Calu3 (cell line): ENCODE measurements around the gene HRG. TPM values are rescaled to one million over a fixed set of nuclear protein-coding genes. Genes with fewer than 3 reads are reported as not detected.
A peak's percentile ranks its signal among the peaks of the same experiment; 100 is the strongest.

Experiments used
- BruUV-seq: library from RNA; stranded (reverse); fragments of 400-500 nt; replicated peaks from 2 replicates; lab custom pipeline; 2021; lab: Mats Ljungman, UMichigan
- CTCF ChIA-PET: fragments of 300-600 bp; sonication (Branson Sonifier 250); formaldehyde crosslinking; loops from one replicate; lab custom pipeline; 2022; ENCODE audit warnings: antibody characterized with exemption; lab: Charles Lee
- DNase-seq: peaks from one replicate; pipeline ENCODE4 v3.0.0; 2022
- H3K27ac Mint-ChIP-seq: one replicate; pipeline ENCODE4 v1.8.0; 2022; ENCODE audit warnings: mixed read lengths; ENCODE audit not compliant: unreplicated experiment
- H3K27me3 Mint-ChIP-seq: one replicate; pipeline ENCODE4 v1.8.0; 2022; ENCODE audit warnings: mixed read lengths; ENCODE audit not compliant: unreplicated experiment
- H3K36me3 Mint-ChIP-seq: one replicate; pipeline ENCODE4 v1.8.0; 2022; ENCODE audit warnings: mild to moderate bottlenecking, moderate library complexity, mixed read lengths; ENCODE audit not compliant: insufficient read depth, unreplicated experiment
- H3K4me1 Mint-ChIP-seq: one replicate; pipeline ENCODE4 v1.8.0; 2022; ENCODE audit warnings: mild to moderate bottlenecking, low read depth, mixed read lengths; ENCODE audit not compliant: unreplicated experiment
- H3K4me3 Mint-ChIP-seq: one replicate; pipeline ENCODE4 v1.8.0; 2022; ENCODE audit warnings: mild to moderate bottlenecking, low read depth, moderate library complexity, mixed read lengths; ENCODE audit not compliant: unreplicated experiment
- H3K9me3 Mint-ChIP-seq: one replicate; pipeline ENCODE4 v1.8.0; 2022; ENCODE audit warnings: low read depth, mixed read lengths; ENCODE audit not compliant: unreplicated experiment
- intact Hi-C: fragments of 100-400 bp; cut with micrococcal nuclease; formaldehyde crosslinking; loops from one replicate; pipeline ENCODE4 v1.10.0; 2022; ENCODE audit not compliant: unreplicated experiment
- total RNA-seq: library from RNA; stranded (reverse); gene quantifications from 2 replicates; pipeline ENCODE4 v1.2.3, GENCODE V29; 2022
- TF ChIP-seq, protein P1 (sequence below): fragments of 200-600 bp; IDR thresholded peaks from one replicate; pipeline ENCODE4 v1.8.0; 2022; ENCODE audit warnings: antibody characterized with exemption; ENCODE audit not compliant: unreplicated experiment

Gene HRG
- total RNA-seq, 1 experiment from 2014 or later = 0.40 TPM

DNA sequence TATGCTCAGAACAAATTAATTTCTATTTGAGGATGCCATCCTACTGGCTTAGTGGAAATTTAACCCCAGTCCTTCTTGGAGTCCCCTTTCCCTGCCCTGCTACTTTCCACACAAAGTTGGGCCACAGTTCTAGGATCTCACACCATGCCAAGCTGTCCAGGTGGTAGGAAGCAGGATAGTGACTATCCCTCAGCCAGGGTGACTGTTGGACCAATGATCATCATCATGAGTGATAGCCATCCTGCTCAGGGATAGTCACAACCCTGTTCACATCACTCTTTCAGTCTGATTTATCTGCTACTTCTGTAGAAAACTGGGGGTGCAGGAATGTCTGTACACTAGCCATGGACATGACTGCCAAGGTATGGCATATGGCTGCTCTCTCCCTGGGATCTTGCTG is 12.8 kb downstream of the HRG start:
- intact Hi-C loops = no loop called here
- no peaks in the 10 kb centered on the region for H3K27me3 Mint-ChIP-seq
- no peak overlapping the region for H3K4me3 Mint-ChIP-seq

DNA sequence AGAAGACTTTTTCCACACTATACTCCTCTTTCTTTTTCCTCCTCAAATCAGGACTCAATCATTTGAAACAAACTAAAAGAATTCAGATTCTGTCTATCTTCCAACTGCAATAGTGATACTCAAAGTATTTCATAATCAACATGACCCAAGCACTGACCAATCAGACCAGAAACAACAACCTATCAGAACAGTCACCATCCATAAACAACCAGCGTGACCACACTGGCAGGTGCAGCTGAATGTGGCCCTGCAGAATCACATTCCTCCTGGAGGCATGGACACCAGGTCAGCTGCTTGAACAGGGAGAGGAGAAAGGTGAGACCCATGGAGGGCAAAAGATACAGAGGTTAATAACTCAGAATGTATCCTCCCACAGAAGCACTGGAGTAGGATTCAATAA is 13.3 kb downstream of the HRG start:
- Mint-ChIP-seq H3K4me3 (no peak overlapping the region), H3K27me3 (no peaks in the 10 kb centered on the region), H3K9me3 (peaks cover 11% of the 10 kb centered on the region), H3K4me1 (peaks cover 34% of the 10 kb centered on the region), H3K27ac (no peak overlapping the region), H3K36me3 (no peaks in the 10 kb centered on the region)
- CTCF ChIA-PET = interaction anchor here (0.6 kb wide), 2 partner anchors 18 to 86 kb away, joined by 3 read pairs; no protein-coding TSS in a partner anchor
- TF ChIP-seq, protein P1, sequence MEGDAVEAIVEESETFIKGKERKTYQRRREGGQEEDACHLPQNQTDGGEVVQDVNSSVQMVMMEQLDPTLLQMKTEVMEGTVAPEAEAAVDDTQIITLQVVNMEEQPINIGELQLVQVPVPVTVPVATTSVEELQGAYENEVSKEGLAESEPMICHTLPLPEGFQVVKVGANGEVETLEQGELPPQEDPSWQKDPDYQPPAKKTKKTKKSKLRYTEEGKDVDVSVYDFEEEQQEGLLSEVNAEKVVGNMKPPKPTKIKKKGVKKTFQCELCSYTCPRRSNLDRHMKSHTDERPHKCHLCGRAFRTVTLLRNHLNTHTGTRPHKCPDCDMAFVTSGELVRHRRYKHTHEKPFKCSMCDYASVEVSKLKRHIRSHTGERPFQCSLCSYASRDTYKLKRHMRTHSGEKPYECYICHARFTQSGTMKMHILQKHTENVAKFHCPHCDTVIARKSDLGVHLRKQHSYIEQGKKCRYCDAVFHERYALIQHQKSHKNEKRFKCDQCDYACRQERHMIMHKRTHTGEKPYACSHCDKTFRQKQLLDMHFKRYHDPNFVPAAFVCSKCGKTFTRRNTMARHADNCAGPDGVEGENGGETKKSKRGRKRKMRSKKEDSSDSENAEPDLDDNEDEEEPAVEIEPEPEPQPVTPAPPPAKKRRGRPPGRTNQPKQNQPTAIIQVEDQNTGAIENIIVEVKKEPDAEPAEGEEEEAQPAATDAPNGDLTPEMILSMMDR = no peak
- DNase-seq = peak; percentile 21
- BruUV-seq = no TSS peak
- intact Hi-C loops = no loop called here

More for the DNA sequence above, 12.8 kb downstream of the HRG start:
- peaks cover 11% of the 10 kb centered on the region for H3K9me3 Mint-ChIP-seq
- TF ChIP-seq, protein P1 = no peak
- no peaks in the 10 kb centered on the region for H3K36me3 Mint-ChIP-seq
- H3K27ac Mint-ChIP-seq = no peak overlapping the region
- DNase-seq = no peak
- no TSS peak for BruUV-seq
- CTCF ChIA-PET = interaction anchor here (0.6 kb wide), 1 partner anchor 19 kb away, joined by 3 read pairs; no protein-coding TSS in a partner anchor
- peaks cover 34% of the 10 kb centered on the region for H3K4me1 Mint-ChIP-seq

DNA sequence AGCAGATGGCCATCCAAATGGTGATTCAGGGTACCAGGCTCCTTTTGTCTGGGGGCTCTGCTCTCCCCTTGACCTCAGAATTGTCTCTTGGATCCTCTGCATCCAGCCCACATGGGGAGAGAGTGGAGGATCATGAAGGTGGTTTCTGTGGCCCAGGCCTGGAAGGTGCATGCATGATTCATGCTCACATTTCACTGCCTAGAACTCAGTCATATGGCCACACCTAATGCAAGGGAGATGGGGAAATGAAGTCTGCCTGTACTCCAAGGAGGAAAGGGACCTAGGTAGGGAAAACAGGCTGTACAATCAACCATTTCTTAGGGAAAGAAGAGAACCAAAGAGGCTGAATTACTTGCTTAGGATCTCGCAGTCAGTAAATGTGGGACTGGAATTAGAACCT is 15.1 kb downstream of the HRG start:
- no peak for DNase-seq
- CTCF ChIA-PET = no interaction called here
- no TSS peak for BruUV-seq

DNA sequence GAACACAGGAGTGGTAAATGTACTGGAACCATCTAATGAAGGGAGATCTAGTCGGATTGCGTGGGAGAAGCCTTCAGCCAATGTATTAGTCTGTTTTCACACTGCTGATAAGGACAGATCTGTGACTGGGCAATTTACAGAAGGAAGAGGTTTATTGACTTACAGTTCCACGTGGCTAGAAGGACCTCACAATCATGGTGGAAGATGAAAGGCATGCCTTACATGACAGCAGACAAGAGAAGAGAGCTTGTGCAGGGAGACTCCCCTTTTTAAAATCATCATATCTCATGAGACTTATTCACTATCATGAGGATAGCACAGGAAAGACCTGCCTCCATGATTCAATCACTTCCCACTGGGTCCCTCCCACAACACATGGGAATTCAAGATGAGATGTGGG is 17.0 kb downstream of the HRG start:
- Mint-ChIP-seq H3K9me3 (peaks cover 26% of the 10 kb centered on the region), H3K4me3 (no peak overlapping the region), H3K27me3 (peaks cover 8% of the 10 kb centered on the region), H3K36me3 (no peaks in the 10 kb centered on the region), H3K4me1 (peaks cover 34% of the 10 kb centered on the region), H3K27ac (no peak overlapping the region)
- BruUV-seq = no TSS peak
- DNase-seq = no peak
- CTCF ChIA-PET = no interaction called here
- intact Hi-C loops = no loop called here
- TF ChIP-seq, protein P1 = no peak

More for the DNA sequence above, 15.1 kb downstream of the HRG start:
- intact Hi-C loops = no loop called here
- Mint-ChIP-seq H3K27ac (no peak overlapping the region), H3K27me3 (peaks cover 4% of the 10 kb centered on the region), H3K4me1 (peaks cover 34% of the 10 kb centered on the region), H3K36me3 (no peaks in the 10 kb centered on the region), H3K9me3 (peaks cover 19% of the 10 kb centered on the region), H3K4me3 (no peak overlapping the region)
- TF ChIP-seq, protein P1 = no peak
